ENCODE data around the gene SSR4.

DNA sequence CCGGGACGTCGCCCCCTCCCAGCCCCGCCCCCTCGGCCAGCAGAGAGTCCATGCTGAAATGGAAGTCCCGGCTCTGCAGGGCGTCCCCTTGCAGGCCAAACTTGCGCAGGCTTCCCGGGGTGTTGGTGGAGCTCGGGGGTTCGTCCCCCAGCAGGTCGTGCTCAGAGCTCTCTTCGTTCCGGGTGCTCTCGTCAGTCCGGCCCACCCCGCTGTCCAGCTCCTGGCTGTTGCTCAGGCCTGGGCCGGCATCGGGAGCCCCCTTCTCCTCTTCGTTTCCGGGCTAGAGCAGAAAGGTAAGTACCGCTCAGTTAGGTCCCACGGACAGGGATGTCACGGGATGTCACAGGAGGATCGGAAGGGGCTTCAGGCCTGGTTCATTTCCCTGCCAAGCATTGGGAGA is 10.2 kb downstream of the SSR4 start:
- TF ChIP-seq, protein P1, sequence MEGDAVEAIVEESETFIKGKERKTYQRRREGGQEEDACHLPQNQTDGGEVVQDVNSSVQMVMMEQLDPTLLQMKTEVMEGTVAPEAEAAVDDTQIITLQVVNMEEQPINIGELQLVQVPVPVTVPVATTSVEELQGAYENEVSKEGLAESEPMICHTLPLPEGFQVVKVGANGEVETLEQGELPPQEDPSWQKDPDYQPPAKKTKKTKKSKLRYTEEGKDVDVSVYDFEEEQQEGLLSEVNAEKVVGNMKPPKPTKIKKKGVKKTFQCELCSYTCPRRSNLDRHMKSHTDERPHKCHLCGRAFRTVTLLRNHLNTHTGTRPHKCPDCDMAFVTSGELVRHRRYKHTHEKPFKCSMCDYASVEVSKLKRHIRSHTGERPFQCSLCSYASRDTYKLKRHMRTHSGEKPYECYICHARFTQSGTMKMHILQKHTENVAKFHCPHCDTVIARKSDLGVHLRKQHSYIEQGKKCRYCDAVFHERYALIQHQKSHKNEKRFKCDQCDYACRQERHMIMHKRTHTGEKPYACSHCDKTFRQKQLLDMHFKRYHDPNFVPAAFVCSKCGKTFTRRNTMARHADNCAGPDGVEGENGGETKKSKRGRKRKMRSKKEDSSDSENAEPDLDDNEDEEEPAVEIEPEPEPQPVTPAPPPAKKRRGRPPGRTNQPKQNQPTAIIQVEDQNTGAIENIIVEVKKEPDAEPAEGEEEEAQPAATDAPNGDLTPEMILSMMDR (IDR thresholded peaks at IDR 0.05), result no peak
- no peak for TF ChIP-seq EZH2 (IDR thresholded peaks at IDR 0.05; ENCODE audit: borderline replicate concordance, insufficient read depth, low read depth, low read length, poor library complexity, severe bottlenecking)

All from B cell (primary cell).